ENCODE data around the gene PLEKHA3.

Gene PLEKHA3

DNA sequence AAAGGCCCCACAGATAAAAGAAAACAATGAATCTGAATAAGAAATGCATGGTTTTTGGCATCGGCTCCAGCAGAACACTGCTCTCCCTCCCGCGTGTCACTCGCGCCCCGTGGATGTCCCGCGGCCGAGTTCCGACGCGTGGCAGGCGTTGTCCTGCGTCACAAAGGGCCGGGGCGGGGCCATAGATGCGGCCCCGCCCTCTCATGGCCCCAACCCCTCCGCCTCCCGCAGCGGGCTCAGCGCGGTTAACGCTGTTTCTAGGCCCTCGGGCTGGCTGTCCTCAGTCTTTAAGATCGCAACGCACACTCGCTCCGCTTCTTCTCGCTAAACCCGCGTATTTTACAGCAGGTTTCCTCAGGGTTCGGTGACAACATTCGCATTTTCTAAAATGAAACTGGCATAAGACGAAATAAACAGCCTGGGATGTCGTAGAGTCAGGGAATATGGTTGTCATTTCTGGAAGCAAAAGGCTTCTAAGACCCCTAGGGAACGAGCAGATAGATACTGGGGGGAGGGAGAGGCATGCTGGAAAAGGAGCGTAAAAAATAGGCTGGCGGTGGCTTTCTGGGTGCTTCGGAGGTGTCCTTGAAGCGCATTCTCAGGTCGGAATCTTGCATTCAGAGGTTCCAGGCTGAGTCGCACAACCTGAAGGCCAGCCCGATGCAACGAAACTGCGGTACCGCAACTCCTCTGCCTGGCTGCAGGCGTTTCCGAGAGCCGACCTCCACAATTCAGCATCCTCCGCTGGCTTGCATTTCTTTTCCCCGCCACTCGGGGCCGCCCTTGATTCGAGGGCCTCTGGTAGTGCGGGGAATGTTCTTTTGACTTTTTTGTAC is 1.6 kb upstream of the PLEKHA3 start, which contains the start of gene FKBP7:
TSS of gene FKBP7 (minus strand) at position 162 of the 836 bp plus-strand sequence. CDS start at position 61, 101 bp downstream.
- Histone ChIP-seq H3K4me3 (ENCODE audit: insufficient read depth, low read length, poor library complexity, severe bottlenecking) (peak within 1 kb of the TSS; percentile 83), H3K27ac (ENCODE audit: low read depth, low read length) (peak within 1 kb of the TSS; percentile 73), H3K27me3 (ENCODE audit: low read length) (no peaks in the 10 kb centered on the region), H3K36me3 (ENCODE audit: low read length) (no peaks in the 10 kb centered on the region), H3K9ac (ENCODE audit: low read length) (peak within 1 kb of the TSS; percentile 75), H2AFZ (ENCODE audit: low read depth, low read length, severe bottlenecking) (peak within 1 kb of the TSS; percentile 90), H3F3A (ENCODE audit: insufficient read depth) (peaks cover 21% of the 10 kb centered on the region), H3K4me2 (ENCODE audit: low read depth, low read length, poor library complexity, severe bottlenecking) (peak within 1 kb of the TSS; percentile 99), H3K9me2 (replicated peaks; ENCODE audit: insufficient read depth, low read length) (no peaks in the 10 kb centered on the region), H3K79me2 (ENCODE audit: insufficient read depth, low read length) (peaks cover 26% of the 10 kb centered on the region), H3K9me3 (ENCODE audit: insufficient read depth, low read length) (no peaks in the 10 kb centered on the region), H4K20me1 (ENCODE audit: low read depth, low read length) (no peaks in the 10 kb centered on the region)
- TF ChIP-seq, protein P1, sequence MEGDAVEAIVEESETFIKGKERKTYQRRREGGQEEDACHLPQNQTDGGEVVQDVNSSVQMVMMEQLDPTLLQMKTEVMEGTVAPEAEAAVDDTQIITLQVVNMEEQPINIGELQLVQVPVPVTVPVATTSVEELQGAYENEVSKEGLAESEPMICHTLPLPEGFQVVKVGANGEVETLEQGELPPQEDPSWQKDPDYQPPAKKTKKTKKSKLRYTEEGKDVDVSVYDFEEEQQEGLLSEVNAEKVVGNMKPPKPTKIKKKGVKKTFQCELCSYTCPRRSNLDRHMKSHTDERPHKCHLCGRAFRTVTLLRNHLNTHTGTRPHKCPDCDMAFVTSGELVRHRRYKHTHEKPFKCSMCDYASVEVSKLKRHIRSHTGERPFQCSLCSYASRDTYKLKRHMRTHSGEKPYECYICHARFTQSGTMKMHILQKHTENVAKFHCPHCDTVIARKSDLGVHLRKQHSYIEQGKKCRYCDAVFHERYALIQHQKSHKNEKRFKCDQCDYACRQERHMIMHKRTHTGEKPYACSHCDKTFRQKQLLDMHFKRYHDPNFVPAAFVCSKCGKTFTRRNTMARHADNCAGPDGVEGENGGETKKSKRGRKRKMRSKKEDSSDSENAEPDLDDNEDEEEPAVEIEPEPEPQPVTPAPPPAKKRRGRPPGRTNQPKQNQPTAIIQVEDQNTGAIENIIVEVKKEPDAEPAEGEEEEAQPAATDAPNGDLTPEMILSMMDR (IDR thresholded peaks at IDR 0.05; ENCODE audit: insufficient read depth, low read length, poor library complexity, severe bottlenecking) = peak; percentile 58
- TF ChIP-seq EZH2phosphoT487 (conservative IDR thresholded peaks at IDR 0.05; ENCODE audit: low read length) = no peak

DNA sequence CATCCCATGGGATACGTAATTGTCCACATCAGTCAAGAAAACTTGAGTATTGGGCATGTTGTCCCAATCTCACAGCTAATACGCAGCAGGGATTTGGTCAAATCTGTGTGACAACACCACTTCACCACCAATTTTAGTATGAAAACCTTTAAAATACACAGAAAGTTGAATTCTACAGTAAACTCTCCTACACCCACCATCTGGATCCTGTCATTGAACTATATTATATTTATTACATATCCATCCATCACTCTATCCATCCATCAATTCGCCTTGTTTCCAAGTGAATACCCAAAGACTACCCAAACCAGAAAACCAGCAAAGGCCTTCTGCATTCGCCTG is 1.0 kb upstream of the PLEKHA3 start:
- peaks cover 21% of the 10 kb centered on the region for H3F3A ChIP-seq (ENCODE audit: insufficient read depth)
- H3K36me3 ChIP-seq (ENCODE audit: low read length) = no peaks in the 10 kb centered on the region
- H3K4me2 ChIP-seq (ENCODE audit: low read depth, low read length, poor library complexity, severe bottlenecking) = peak overlapping the region; percentile 99
- peaks cover 31% of the 10 kb centered on the region for H3K79me2 ChIP-seq (ENCODE audit: insufficient read depth, low read length)
- no peaks in the 10 kb centered on the region for H3K9me2 ChIP-seq (replicated peaks; ENCODE audit: insufficient read depth, low read length)
- no peaks in the 10 kb centered on the region for H3K9me3 ChIP-seq (ENCODE audit: insufficient read depth, low read length)
- no peaks in the 10 kb centered on the region for H3K27me3 ChIP-seq (ENCODE audit: low read length)
- H3K9ac ChIP-seq (ENCODE audit: low read length) = peak overlapping the region; percentile 75; the same call in 1 of the 2 replicates
- H3K27ac ChIP-seq (ENCODE audit: low read depth, low read length) = peak overlapping the region; percentile 73
- peak overlapping the region; percentile 90 for H2AFZ ChIP-seq (ENCODE audit: low read depth, low read length, severe bottlenecking)
- TF ChIP-seq EZH2phosphoT487 (conservative IDR thresholded peaks at IDR 0.05; ENCODE audit: low read length) = no peak
- TF ChIP-seq, protein P1 (IDR thresholded peaks at IDR 0.05; ENCODE audit: insufficient read depth, low read length, poor library complexity, severe bottlenecking) = peak; percentile 8
- H4K20me1 ChIP-seq (ENCODE audit: low read depth, low read length) = no peaks in the 10 kb centered on the region
- peak overlapping the region; percentile 83 for H3K4me3 ChIP-seq (ENCODE audit: insufficient read depth, low read length, poor library complexity, severe bottlenecking)

DNA sequence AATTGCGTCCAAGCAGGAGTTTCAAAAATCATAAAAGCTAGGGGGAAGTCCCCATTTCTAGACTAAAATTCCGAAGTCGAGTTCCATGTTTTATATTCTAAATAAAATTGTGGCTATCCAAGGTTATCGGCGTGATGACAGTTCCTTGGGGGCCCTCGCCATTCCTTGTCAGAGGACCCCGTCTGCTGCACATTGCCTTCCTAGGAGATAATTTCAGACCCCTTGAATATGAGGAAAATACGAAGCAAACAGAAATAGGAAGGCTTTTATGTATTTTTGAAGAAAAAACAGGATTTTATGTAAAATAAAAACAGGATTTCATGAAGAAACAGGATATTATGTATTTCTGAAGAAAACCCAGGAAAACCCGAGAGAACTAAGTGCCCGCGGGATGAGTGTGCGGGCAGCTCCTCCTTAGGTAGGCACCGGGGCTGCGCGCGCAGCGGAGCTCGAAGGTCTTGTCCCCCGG is 465 bp upstream of the PLEKHA3 start:
- H3F3A ChIP-seq (ENCODE audit: insufficient read depth) = peaks cover 21% of the 10 kb centered on the region
- H2AFZ ChIP-seq (ENCODE audit: low read depth, low read length, severe bottlenecking) = peak overlapping the region; percentile 90
- H3K9ac ChIP-seq (ENCODE audit: low read length) = peak overlapping the region; percentile 69
- peak overlapping the region; percentile 73 for H3K27ac ChIP-seq (ENCODE audit: low read depth, low read length)
- H4K20me1 ChIP-seq (ENCODE audit: low read depth, low read length) = no peaks in the 10 kb centered on the region
- peak overlapping the region; percentile 67 for H3K4me3 ChIP-seq (ENCODE audit: insufficient read depth, low read length, poor library complexity, severe bottlenecking)
- H3K79me2 ChIP-seq (ENCODE audit: insufficient read depth, low read length) = peaks cover 36% of the 10 kb centered on the region
- peak overlapping the region; percentile 99 for H3K4me2 ChIP-seq (ENCODE audit: low read depth, low read length, poor library complexity, severe bottlenecking)
- no peaks in the 10 kb centered on the region for H3K9me2 ChIP-seq (replicated peaks; ENCODE audit: insufficient read depth, low read length)
- H3K9me3 ChIP-seq (ENCODE audit: insufficient read depth, low read length) = no peaks in the 10 kb centered on the region
- TF ChIP-seq EZH2phosphoT487 (conservative IDR thresholded peaks at IDR 0.05; ENCODE audit: low read length) = no peak
- TF ChIP-seq, protein P1 (IDR thresholded peaks at IDR 0.05; ENCODE audit: insufficient read depth, low read length, poor library complexity, severe bottlenecking) = no peak
- no peaks in the 10 kb centered on the region for H3K27me3 ChIP-seq (ENCODE audit: low read length)
- H3K36me3 ChIP-seq (ENCODE audit: low read length) = no peaks in the 10 kb centered on the region

Measured in SU-DHL-6 (cell line).